Adrenal gland (tissue), 5 donors: ENCODE measurements around the gene MGME1.

Experiments used
- POLR2A ChIP-seq, 2 donors: fragments of 450-650 bp; IDR thresholded peaks; one replicate each; pipeline ENCODE4 v1.6.1; 2017; ENCODE audit warnings: antibody characterized with exemption in 2 of 2, mild to moderate bottlenecking in 2 of 2, moderate library complexity in 1 of 2
- TF ChIP-seq, protein P1 (sequence below), 6 experiments: fragments of 450-650 bp in 4 of 6; fragments of 200-600 bp in 2 of 6; sonication (generic) in 1 of 6; IDR thresholded peaks; 1 replicate in 5 of 6; 2 replicates in 1 of 6; pipeline versions ENCODE4 v1.5.1 to v1.8.0; 2016 to 2021; ENCODE audit warnings: antibody characterized with exemption in 6 of 6, mild to moderate bottlenecking in 2 of 6, moderate library complexity in 1 of 6
- donor health status: DM: no; HTN: no; CAD: no.

DNA sequence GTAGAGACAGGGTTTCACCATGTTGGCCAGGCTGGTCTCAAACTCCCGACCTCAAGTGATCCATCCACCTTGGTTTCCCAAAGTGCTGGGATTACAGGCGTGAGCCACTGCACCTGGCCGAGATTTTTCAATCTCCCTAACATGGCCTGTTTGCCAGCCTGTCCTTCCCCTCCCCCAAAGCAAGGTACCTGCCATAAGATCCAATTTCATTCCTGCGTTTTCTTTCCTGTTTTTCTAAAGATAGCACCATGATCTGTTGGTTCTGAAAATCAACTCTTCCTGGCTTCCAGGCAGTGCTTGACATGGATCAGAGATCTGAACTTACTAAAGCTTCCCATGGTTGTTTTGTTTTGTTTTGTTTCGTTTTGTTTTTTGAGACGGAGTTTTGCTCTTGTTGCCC is 7.5 kb downstream of the MGME1 start:
- no peak for TF ChIP-seq POLR2A (IDR thresholded peaks at IDR 0.05)
- TF ChIP-seq, protein P1, sequence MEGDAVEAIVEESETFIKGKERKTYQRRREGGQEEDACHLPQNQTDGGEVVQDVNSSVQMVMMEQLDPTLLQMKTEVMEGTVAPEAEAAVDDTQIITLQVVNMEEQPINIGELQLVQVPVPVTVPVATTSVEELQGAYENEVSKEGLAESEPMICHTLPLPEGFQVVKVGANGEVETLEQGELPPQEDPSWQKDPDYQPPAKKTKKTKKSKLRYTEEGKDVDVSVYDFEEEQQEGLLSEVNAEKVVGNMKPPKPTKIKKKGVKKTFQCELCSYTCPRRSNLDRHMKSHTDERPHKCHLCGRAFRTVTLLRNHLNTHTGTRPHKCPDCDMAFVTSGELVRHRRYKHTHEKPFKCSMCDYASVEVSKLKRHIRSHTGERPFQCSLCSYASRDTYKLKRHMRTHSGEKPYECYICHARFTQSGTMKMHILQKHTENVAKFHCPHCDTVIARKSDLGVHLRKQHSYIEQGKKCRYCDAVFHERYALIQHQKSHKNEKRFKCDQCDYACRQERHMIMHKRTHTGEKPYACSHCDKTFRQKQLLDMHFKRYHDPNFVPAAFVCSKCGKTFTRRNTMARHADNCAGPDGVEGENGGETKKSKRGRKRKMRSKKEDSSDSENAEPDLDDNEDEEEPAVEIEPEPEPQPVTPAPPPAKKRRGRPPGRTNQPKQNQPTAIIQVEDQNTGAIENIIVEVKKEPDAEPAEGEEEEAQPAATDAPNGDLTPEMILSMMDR (IDR thresholded peaks at IDR 0.05): no peak
